GM19239 (cell line): Measurements from ENCODE around the gene HMX1.

ENCODE experiments used
- DNase-seq: peaks from one replicate; pipeline ENCODE4 v3.0.0; 2011; ENCODE audit warnings: low spot score; ENCODE audit not compliant: insufficient read length
- FAIRE-seq: peaks from 2 replicates; lab custom pipeline; 2011; peaks lifted over from hg19 to GRCh38; lab: Jason Lieb, UNC

HMX1 gene

DNA sequence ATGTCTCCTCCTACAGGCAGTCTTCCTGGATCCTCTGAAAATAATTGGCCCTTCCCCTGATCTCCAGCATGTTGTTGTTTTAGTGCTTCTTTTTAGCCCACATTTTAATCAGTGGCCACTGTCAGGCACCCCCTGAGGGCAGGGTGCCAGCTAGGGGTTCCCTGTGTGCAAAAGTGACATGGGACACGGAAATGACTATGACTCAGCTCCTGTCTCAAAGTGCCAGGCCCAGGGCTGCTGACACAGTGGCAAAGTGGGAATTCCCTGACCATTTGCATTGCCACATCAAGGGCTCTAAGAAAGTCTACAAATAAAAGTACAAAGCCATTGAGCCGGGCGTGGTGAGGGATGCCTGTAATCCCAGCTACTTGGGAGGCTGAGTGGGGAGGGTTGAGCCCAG is 24.8 kb downstream of the HMX1 start:
- DNase-seq, result no peak
- no peak for FAIRE-seq

- DNase-seq (no peak), FAIRE-seq (no peak)
These were observed 25.5 kb downstream of the HMX1 start for GRCh38 chr4:8846046-8846720.

DNA sequence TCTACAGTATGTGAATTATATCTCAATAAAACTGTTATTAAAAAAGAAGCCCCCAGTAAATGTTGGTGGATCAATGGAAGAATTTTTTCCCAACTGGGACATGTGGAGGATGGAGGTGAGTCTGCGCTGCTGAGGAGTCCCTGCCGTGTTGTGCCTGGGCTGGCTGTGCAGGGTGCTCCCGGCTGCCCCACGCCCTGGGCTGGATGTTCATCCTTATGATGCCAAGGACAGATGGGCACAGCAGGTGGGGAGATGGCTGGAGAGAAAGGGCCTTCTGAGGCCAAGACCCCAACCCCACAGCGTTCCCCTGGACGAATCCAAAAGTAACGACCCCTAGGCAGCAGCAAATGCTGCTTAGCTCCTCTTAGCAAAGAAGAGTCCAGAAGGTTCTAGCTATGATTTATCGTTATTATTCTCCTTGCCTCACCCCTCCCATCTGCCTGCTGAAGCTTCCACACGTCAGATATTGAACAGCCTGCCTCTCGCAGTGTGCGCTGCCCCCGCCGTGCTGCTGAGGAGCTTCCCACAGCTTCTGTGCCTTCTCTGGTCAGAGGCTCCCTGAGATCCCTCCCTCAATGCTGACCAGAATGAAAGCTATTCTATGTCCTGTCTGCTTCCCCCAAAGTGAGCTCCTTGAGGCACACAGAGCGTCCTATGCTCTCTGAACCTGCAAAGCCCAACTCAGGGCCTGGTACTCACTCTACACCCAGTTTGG is 26.5 kb downstream of the HMX1 start:
- FAIRE-seq (no peak), DNase-seq (no peak)

DNA sequence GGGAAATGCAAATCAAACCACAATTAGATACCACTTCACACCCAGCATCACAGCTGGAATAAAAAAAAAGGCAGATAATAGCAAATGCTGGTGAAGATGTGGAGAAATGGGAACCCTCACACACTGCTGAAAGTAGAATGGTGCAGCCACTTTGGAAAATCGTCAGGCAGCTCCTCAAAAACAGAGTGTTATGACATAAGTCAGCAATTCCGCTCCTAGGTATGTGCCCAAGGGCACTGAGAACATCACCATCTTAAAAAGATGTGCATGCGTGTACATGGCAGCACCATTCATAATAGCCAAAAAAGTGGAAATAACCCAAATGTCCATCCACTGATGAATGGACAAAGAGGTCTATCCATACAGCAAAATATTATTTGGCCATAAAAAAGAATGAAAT is 28.0 kb downstream of the HMX1 start:
- no peak for DNase-seq
- FAIRE-seq, result no peak

DNA sequence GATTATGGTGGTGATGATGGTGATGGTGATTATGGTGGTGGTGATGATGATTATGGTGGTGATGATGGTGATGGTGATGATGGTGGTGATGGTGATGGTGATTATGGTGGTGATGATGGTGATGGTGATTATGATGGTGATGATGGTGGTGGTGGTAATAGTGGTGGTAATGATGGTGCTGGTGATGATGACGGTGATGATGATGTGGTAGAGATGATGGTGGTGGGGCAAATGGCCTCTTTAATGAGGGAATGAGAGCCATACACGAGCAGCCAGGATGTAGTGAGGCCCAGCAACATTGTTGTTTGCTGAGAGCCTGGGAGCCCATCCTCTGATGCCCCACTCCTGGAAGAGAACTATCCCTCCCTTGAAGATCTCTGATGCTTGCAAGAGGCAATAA is 29.0 kb downstream of the HMX1 start:
- FAIRE-seq, result no peak
- DNase-seq, result no peak

GRCh38 chr4:8841678-8842268 is 29.9 kb downstream of the HMX1 start:
- FAIRE-seq (no peak), DNase-seq (no peak)

- FAIRE-seq (no peak), DNase-seq (no peak)
These were observed 30.7 kb downstream of the HMX1 start for GRCh38 chr4:8840816-8841455.

GRCh38 chr4:8840006-8840793 is 31.4 kb downstream of the HMX1 start:
- DNase-seq (no peak), FAIRE-seq (no peak)

GRCh38 chr4:8838961-8839431 is 32.6 kb downstream of the HMX1 start:
- FAIRE-seq, result no peak
- no peak for DNase-seq

- no peak for FAIRE-seq
- no peak for DNase-seq
These were observed 33.2 kb downstream of the HMX1 start for GRCh38 chr4:8838296-8838960.

GRCh38 chr4:8837181-8837841 is 34.3 kb downstream of the HMX1 start:
- FAIRE-seq (no peak), DNase-seq (no peak)

DNA sequence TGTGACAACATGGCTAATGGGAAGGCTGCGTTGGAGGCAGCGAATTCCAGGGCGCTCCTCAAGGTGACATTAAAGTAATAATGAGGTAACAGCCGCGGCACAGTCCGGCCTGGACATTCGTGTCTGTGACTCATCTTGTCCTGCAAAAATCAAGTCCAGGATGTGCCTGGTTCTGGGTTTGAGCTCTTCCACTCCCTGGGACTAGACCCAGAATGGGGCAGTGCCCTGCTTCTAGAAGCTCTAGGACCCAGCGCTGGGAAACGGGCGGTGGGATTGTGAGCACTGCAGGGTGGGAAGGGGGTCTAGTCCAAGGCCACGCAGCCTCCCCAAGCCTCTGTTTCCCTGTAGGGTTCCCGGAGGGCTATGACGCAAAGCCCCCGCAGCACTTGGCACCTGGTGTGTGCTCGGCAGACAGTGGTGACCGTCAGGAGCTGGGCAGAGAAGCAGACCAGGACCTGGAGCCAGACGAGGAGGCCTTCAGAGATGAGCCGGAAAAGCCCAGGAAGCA is 34.9 kb downstream of the HMX1 start:
- FAIRE-seq (no peak), DNase-seq (no peak)

DNA sequence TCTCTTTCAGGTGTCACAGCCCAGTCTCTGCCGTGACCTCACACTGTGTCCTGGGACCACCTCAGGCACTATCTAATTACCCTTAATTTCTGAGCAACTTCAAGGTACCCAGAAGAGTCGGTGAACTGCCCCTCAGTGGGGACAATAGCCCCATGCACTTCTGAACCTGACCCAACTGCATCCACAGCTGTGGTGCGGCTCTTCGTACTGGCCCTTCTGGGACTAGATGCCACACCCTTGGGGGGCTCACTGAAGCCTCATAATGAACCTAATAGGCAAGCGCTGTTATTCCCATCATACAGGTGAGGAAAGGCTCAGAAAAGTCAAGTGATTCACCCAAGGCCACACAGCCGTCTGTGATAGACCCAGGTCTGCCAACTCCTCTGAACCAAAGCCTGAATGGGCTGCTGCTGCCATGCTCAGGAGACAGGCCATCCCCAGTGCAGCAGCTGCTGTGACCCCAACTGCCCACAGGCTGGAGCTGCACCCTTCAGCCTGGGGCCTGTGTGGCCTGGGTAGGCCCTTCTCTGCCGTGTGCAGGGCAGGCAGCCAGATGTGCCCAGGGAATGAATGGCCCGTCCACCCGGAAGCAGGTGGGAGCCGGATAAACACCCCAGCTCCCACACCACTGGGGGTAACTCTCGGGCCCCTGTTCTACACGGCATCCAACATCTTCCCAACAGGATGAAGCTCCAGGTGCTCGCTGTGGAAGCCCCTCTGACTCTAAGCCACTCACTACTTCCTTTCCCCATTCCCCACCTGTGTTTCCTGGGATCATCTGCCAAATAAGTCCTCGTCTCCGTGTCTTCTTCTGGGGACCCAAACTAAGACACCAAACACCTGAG is 35.9 kb downstream of the HMX1 start:
- no peak for DNase-seq
- no peak for FAIRE-seq

- DNase-seq (no peak), FAIRE-seq (no peak)
These were observed 36.9 kb downstream of the HMX1 start for GRCh38 chr4:8834681-8835220.

GRCh38 chr4:8832113-8832915 is 39.3 kb downstream of the HMX1 start:
- DNase-seq, result no peak
- FAIRE-seq, result no peak

- DNase-seq (no peak), FAIRE-seq (no peak)
These were observed 40.2 kb downstream of the HMX1 start for GRCh38 chr4:8831221-8832112.
